Endothelial cell of umbilical vein (primary cell): ENCODE measurements around the gene ASPSCR1.

ENCODE experiments used
- CTCF ChIP-seq, 2 donors: IDR thresholded peaks; 1 replicate in 1 of 2; 2 replicates in 1 of 2; pipeline ENCODE4 v1.5.1; 2011; ENCODE audit warnings: low read length in 2 of 2, mild to moderate bottlenecking in 2 of 2, moderate library complexity in 2 of 2, control low read depth in 1 of 2, inconsistent platforms in 1 of 2, low read depth in 1 of 2; ENCODE audit not compliant: insufficient read depth in 1 of 2; ENCODE audit errors: extremely low read depth in 1 of 2
- JUN ChIP-seq: IDR thresholded peaks from 2 replicates; pipeline ENCODE4 v1.6.1; 2011; ENCODE audit warnings: borderline replicate concordance, low read depth; ENCODE audit not compliant: insufficient read length, insufficient read depth
- MAX ChIP-seq: IDR thresholded peaks from 2 replicates; pipeline ENCODE4 v1.6.1; 2011; ENCODE audit not compliant: insufficient read depth, insufficient read length
- POLR2A ChIP-seq: IDR thresholded peaks from 2 replicates; pipeline ENCODE4 v1.6.1; 2012; ENCODE audit warnings: low read depth, mild to moderate bottlenecking, control low read depth, low read length
- POLR2AphosphoS5 ChIP-seq: IDR thresholded peaks from 2 replicates; pipeline ENCODE4 v1.6.1; 2012; ENCODE audit warnings: low read depth, mild to moderate bottlenecking, control low read depth, low read length, moderate library complexity; ENCODE audit not compliant: insufficient read depth

GRCh38 chr17:81931557-81932332 lies 45.7 kb upstream of the ASPSCR1 start:
- no peak for TF ChIP-seq CTCF (IDR thresholded peaks at IDR 0.05; ENCODE audit: extremely low read depth in 1 of 2, insufficient read depth in 1 of 2, low read depth in 1 of 2, low read length in 2 of 2)
- TF ChIP-seq JUN = no peak
- no peak for TF ChIP-seq POLR2A
- no peak for TF ChIP-seq POLR2AphosphoS5
- TF ChIP-seq MAX = no peak
